SU-DHL-6 (cell line): ENCODE results near the gene BLACAT1.

Experiments
- CTCF ChIP-seq: fragments of 200-600 bp; sonication (generic); IDR thresholded peaks from one replicate; pipeline ENCODE4 v1.5.1; 2017; ENCODE audit warnings: antibody characterized with exemption, mild to moderate bottlenecking, low read length, moderate library complexity; ENCODE audit not compliant: insufficient read depth, poor library complexity, severe bottlenecking
- EZH2phosphoT487 ChIP-seq: fragments of 200-600 bp; sonication (generic), shearing (Covaris generic); conservative IDR thresholded peaks from 2 replicates; pipeline ENCODE4 v1.6.1; 2018; ENCODE audit warnings: mild to moderate bottlenecking, antibody characterized with exemption, low read length, moderate library complexity, mixed read lengths

DNA sequence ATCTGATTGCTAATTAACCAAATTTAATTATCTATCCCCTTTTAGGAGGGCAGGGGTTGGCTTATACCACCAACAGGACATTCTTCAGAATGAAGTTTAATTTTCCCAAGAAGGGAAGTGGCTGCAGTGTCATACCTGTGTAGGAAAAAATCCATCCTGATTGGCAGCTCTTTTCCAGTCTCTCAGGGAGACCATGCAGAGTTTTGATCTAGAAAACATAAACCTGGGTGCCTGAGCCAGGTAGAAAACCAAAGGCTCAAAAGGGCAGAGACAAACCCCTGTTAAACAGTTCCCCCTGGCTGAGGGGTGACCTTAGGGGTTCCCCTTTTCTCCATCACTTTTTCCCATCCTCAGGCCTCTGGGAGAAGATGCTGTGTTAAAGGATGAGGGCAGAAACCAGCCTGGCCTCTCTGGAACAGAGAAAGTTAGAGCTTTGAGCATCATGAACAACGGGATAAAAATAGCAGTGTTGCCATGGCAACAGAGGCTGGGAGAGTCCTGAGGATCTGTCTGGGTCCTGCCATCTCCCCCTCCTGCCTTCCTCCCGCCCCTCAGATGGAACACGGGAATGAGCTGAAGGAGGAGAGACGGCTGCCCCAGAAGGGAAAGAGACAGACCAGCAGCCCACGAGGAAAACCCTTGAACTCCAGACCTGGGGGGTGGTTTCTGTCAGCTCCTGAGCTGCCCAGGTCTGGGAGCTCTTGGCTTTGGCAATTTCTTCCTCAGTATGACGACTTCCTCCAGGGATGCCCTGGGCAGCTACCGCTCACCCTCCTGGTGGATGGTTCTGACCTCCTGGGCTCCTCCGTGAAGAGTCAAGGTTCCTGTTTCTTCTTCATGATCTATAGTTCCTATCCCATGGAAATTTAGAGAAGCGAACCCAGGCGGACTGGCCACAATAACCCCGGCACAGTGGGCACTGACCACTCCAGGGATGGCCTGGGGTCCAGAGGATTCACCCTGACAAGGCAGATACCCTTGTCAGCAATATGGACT lies 20.0 kb downstream of the BLACAT1 start:
- TF ChIP-seq CTCF (no peak), EZH2phosphoT487 (no peak)
